Measurements from ENCODE around the gene GAB2. TPM values are rescaled to one million over a fixed set of nuclear protein-coding genes. Genes with fewer than 3 reads are reported as not detected.
"Not testable (repeated sequence)": the region's sequence is repeated elsewhere in the genome, so short reads cannot be mapped to it uniquely, and the experiment has no call there.

Gene GAB2
- total RNA-seq, 4 donors from 2014 or later = 13.4 to 28.4 (median 19.8) TPM

GRCh38 chr11:78295347-78295746 lies 122.3 kb downstream of the GAB2 start:
- H3K36me3 ChIP-seq = no peaks in the 10 kb centered on the region
- WGBS = 97% methylated on average over 3 of the region's 3 CpGs
- no peaks in the 10 kb centered on the region for H3K9me3 ChIP-seq
- no peak for TF ChIP-seq POLR2A (IDR thresholded peaks at IDR 0.05)
- no peak for TF ChIP-seq CTCF (IDR thresholded peaks at IDR 0.05)
- no peak for TF ChIP-seq EP300 (IDR thresholded peaks at IDR 0.05)
- no peak for TF ChIP-seq POLR2AphosphoS5 (IDR thresholded peaks at IDR 0.05)
- H3K27me3 ChIP-seq = no peaks in the 10 kb centered on the region
- DNase-seq (ENCODE audit: low spot score in 2 of 2) = no peak
- H3K4me1 ChIP-seq = peaks cover 14% of the 10 kb centered on the region
- H3K4me3 ChIP-seq = no peak overlapping the region
- no peak overlapping the region for H3K27ac ChIP-seq

GRCh38 chr11:78294100-78294499 lies 123.5 kb downstream of the GAB2 start:
- H3K4me3 ChIP-seq; H3K27ac ChIP-seq; H3K27me3 ChIP-seq; H3K36me3 ChIP-seq; H3K9me3 ChIP-seq; DNase-seq (ENCODE audit: low spot score in 2 of 2): not testable (repeated sequence)
- 94% methylated on average over 5 of the region's 5 CpGs for WGBS
- H3K4me1 ChIP-seq = peaks cover 22% of the 10 kb centered on the region

- no peak for DNase-seq (ENCODE audit: low spot score in 2 of 2)
- H3K27ac ChIP-seq = no peak overlapping the region
- H3K27me3 ChIP-seq = no peaks in the 10 kb centered on the region
- no peak overlapping the region for H3K4me3 ChIP-seq
- H3K4me1 ChIP-seq = peaks cover 22% of the 10 kb centered on the region
- no peaks in the 10 kb centered on the region for H3K9me3 ChIP-seq
- TF ChIP-seq CTCF (IDR thresholded peaks at IDR 0.05) (no peak), POLR2AphosphoS5 (IDR thresholded peaks at IDR 0.05) (no peak), EP300 (IDR thresholded peaks at IDR 0.05) (no peak), POLR2A (IDR thresholded peaks at IDR 0.05) (no peak)
- H3K36me3 ChIP-seq = no peaks in the 10 kb centered on the region
- WGBS = 97% methylated on average over 6 of the region's 6 CpGs
These were observed 124.1 kb downstream of the GAB2 start for GRCh38 chr11:78293536-78293935.

- WGBS = 76% methylated on average over 9 of the region's 9 CpGs
- H3K27ac ChIP-seq = no peak overlapping the region
- no peak for TF ChIP-seq POLR2A (IDR thresholded peaks at IDR 0.05)
- TF ChIP-seq CTCF (IDR thresholded peaks at IDR 0.05) = no peak
- TF ChIP-seq EP300 (IDR thresholded peaks at IDR 0.05) = no peak
- TF ChIP-seq POLR2AphosphoS5 (IDR thresholded peaks at IDR 0.05) = no peak
These were observed 125.4 kb downstream of the GAB2 start for GRCh38 chr11:78292109-78292803.

GRCh38 chr11:78291503-78292108 lies 126.0 kb downstream of the GAB2 start:
- no peak for TF ChIP-seq POLR2AphosphoS5 (IDR thresholded peaks at IDR 0.05)
- no peak overlapping the region for H3K27ac ChIP-seq
- no peaks in the 10 kb centered on the region for H3K27me3 ChIP-seq
- H3K4me3 ChIP-seq = no peak overlapping the region
- no peak for DNase-seq (ENCODE audit: low spot score in 2 of 2)
- peaks cover 22% of the 10 kb centered on the region for H3K4me1 ChIP-seq
- no peaks in the 10 kb centered on the region for H3K36me3 ChIP-seq
- H3K9me3 ChIP-seq = no peaks in the 10 kb centered on the region
- 97% methylated on average over 6 of the region's 6 CpGs for WGBS

More at GRCh38 chr11:78292109-78292803, 125.4 kb downstream of the GAB2 start:
- Histone ChIP-seq H3K36me3 (no peaks in the 10 kb centered on the region), H3K9me3 (no peaks in the 10 kb centered on the region), H3K27me3 (no peaks in the 10 kb centered on the region), H3K4me3 (no peak overlapping the region), H3K4me1 (peaks cover 22% of the 10 kb centered on the region)
- no peak for DNase-seq (ENCODE audit: low spot score in 2 of 2)

GRCh38 chr11:78290293-78291176 lies 127.1 kb downstream of the GAB2 start:
- 61% methylated on average over 6 of the region's 6 CpGs for WGBS
- peaks cover 22% of the 10 kb centered on the region for H3K4me1 ChIP-seq
- no peaks in the 10 kb centered on the region for H3K9me3 ChIP-seq
- peak overlapping the region; percentile 48 for H3K27ac ChIP-seq
- H3K27me3 ChIP-seq = no peaks in the 10 kb centered on the region
- no peak for DNase-seq (ENCODE audit: low spot score in 2 of 2)
- TF ChIP-seq POLR2AphosphoS5 (IDR thresholded peaks at IDR 0.05) (peak; percentile 85 to 99 (median 91)), CTCF (IDR thresholded peaks at IDR 0.05) (no peak)
- H3K4me3 ChIP-seq = no peak overlapping the region
- H3K36me3 ChIP-seq = no peaks in the 10 kb centered on the region

Data from suprapubic skin (tissue), 4 donors.